ENCODE data around the gene DRC3. TPM values are rescaled to one million over a fixed set of nuclear protein-coding genes. Genes with fewer than 3 reads are reported as not detected.

The DRC3 gene
- total RNA-seq, 1 experiment from 2014 or later, result 1.6 TPM

GRCh38 chr17:17946093-17946492 lies 26.6 kb upstream of the DRC3 start:
- H3K27me3 ChIP-seq (replicated peaks; ENCODE audit: control insufficient read depth, insufficient read depth, low read length), result no peaks in the 10 kb centered on the region
- no peak for TF ChIP-seq CTCF (IDR thresholded peaks at IDR 0.05; ENCODE audit: insufficient read depth in 1 of 2, low read depth in 1 of 2, low read length in 1 of 2, severe bottlenecking in 1 of 2, unreplicated experiment in 1 of 2)
- no peak overlapping the region for H3K4me3 ChIP-seq (ENCODE audit: low read depth, low read length)
- Mint-ChIP-seq H3K4me1 (ENCODE audit: low read depth, unreplicated experiment) (peaks cover 38% of the 10 kb centered on the region), H3K9me3 (ENCODE audit: unreplicated experiment) (no peaks in the 10 kb centered on the region), H3K27ac (ENCODE audit: unreplicated experiment) (no peak overlapping the region), H3K36me3 (ENCODE audit: insufficient read depth, unreplicated experiment) (peaks cover 7% of the 10 kb centered on the region), H3K27me3 (ENCODE audit: insufficient read depth, unreplicated experiment) (no peaks in the 10 kb centered on the region), H3K4me3 (ENCODE audit: unreplicated experiment) (no peak overlapping the region)
- no peaks in the 10 kb centered on the region for H3K9me3 ChIP-seq
- intact Hi-C loops (cut with micrococcal nuclease; ENCODE audit: unreplicated experiment), result no loop called here
- no peaks in the 10 kb centered on the region; the same call in 1 of the 2 replicates for H3K36me3 ChIP-seq (ENCODE audit: control insufficient read depth, insufficient read depth, low read length)
- ChIA-PET POLR2A (no interaction called here), CTCF (interaction anchor here (1.1 to 1.6 kb wide), 4 partner anchors 14 to 27 kb away, joined by 3 to 4 read pairs (median 4); partner anchors contain the start of genes DRC3 and TOM1L2)
- no TSS peak for BruUV-seq (replicated peaks)
- H3K4me1 ChIP-seq, result peaks cover 63% of the 10 kb centered on the region
- DNase-seq, result no peak

- peaks cover 51% of the 10 kb centered on the region for H3K4me1 ChIP-seq
- no peaks in the 10 kb centered on the region; the same call in 1 of the 2 replicates for H3K36me3 ChIP-seq (ENCODE audit: control insufficient read depth, insufficient read depth, low read length)
- no peaks in the 10 kb centered on the region for H3K9me3 Mint-ChIP-seq (ENCODE audit: unreplicated experiment)
- intact Hi-C loops (cut with micrococcal nuclease; ENCODE audit: unreplicated experiment), result no loop called here
- no peaks in the 10 kb centered on the region for H3K27me3 ChIP-seq (replicated peaks; ENCODE audit: control insufficient read depth, insufficient read depth, low read length)
- no peak overlapping the region for H3K27ac Mint-ChIP-seq (ENCODE audit: unreplicated experiment)
- H3K36me3 Mint-ChIP-seq (ENCODE audit: insufficient read depth, unreplicated experiment), result peaks cover 7% of the 10 kb centered on the region
- ChIA-PET CTCF (interaction anchor here (1.3 to 1.6 kb wide), 2 partner anchors 13 to 28 kb away, joined by 3 read pairs; no protein-coding TSS in a partner anchor), POLR2A (no interaction called here)
- no TSS peak for BruUV-seq (replicated peaks)
- peaks cover 33% of the 10 kb centered on the region for H3K4me1 Mint-ChIP-seq (ENCODE audit: low read depth, unreplicated experiment)
- no peak overlapping the region for H3K4me3 ChIP-seq (ENCODE audit: low read depth, low read length)
- TF ChIP-seq CTCF (IDR thresholded peaks at IDR 0.05; ENCODE audit: insufficient read depth in 1 of 2, low read depth in 1 of 2, low read length in 1 of 2, severe bottlenecking in 1 of 2, unreplicated experiment in 1 of 2), result no peak
- no peak overlapping the region for H3K4me3 Mint-ChIP-seq (ENCODE audit: unreplicated experiment)
- no peak for DNase-seq
- no peaks in the 10 kb centered on the region for H3K27me3 Mint-ChIP-seq (ENCODE audit: insufficient read depth, unreplicated experiment)
- H3K9me3 ChIP-seq, result no peaks in the 10 kb centered on the region
These were observed 25.4 kb upstream of the DRC3 start for GRCh38 chr17:17947309-17947708.

- no peaks in the 10 kb centered on the region for H3K27me3 Mint-ChIP-seq (ENCODE audit: insufficient read depth, unreplicated experiment)
- no peaks in the 10 kb centered on the region for H3K27me3 ChIP-seq (replicated peaks; ENCODE audit: control insufficient read depth, insufficient read depth, low read length)
- intact Hi-C loops (cut with micrococcal nuclease; ENCODE audit: unreplicated experiment), result no loop called here
- no peak overlapping the region for H3K4me3 Mint-ChIP-seq (ENCODE audit: unreplicated experiment)
- no peak for DNase-seq
- no peak overlapping the region for H3K4me3 ChIP-seq (ENCODE audit: low read depth, low read length)
- H3K36me3 ChIP-seq (ENCODE audit: control insufficient read depth, insufficient read depth, low read length), result no peaks in the 10 kb centered on the region; the same call in 1 of the 2 replicates
- no peaks in the 10 kb centered on the region for H3K9me3 ChIP-seq
- H3K4me1 Mint-ChIP-seq (ENCODE audit: low read depth, unreplicated experiment), result peaks cover 26% of the 10 kb centered on the region
- no peak overlapping the region for H3K27ac Mint-ChIP-seq (ENCODE audit: unreplicated experiment)
- ChIA-PET POLR2A (no interaction called here), CTCF (no interaction called here)
- H3K4me1 ChIP-seq, result peaks cover 44% of the 10 kb centered on the region
- BruUV-seq (replicated peaks), result no TSS peak
- peaks cover 7% of the 10 kb centered on the region for H3K36me3 Mint-ChIP-seq (ENCODE audit: insufficient read depth, unreplicated experiment)
- H3K9me3 Mint-ChIP-seq (ENCODE audit: unreplicated experiment), result no peaks in the 10 kb centered on the region
- no peak for TF ChIP-seq CTCF (IDR thresholded peaks at IDR 0.05; ENCODE audit: insufficient read depth in 1 of 2, low read depth in 1 of 2, low read length in 1 of 2, severe bottlenecking in 1 of 2, unreplicated experiment in 1 of 2)
These were observed 24.7 kb upstream of the DRC3 start for GRCh38 chr17:17947966-17948365.

Data from Caco-2 (cell line).